GM18507 (cell line): ENCODE data around the gene ANKRD40.
"Not testable (repeated sequence)": the region's sequence is repeated elsewhere in the genome, so short reads cannot be mapped to it uniquely, and the experiment has no call there.

Experiments
- DNase-seq: peaks from one replicate; pipeline ENCODE4 v3.0.0; 2011; ENCODE audit warnings: low read depth; ENCODE audit not compliant: insufficient read length; ENCODE audit errors: extremely low spot score
- FAIRE-seq: peaks from 2 replicates; lab custom pipeline; 2011; peaks lifted over from hg19 to GRCh38; lab: Jason Lieb, UNC

The ANKRD40 gene, protein sequence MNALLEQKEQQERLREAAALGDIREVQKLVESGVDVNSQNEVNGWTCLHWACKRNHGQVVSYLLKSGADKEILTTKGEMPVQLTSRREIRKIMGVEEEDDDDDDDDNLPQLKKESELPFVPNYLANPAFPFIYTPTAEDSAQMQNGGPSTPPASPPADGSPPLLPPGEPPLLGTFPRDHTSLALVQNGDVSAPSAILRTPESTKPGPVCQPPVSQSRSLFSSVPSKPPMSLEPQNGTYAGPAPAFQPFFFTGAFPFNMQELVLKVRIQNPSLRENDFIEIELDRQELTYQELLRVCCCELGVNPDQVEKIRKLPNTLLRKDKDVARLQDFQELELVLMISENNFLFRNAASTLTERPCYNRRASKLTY

DNA sequence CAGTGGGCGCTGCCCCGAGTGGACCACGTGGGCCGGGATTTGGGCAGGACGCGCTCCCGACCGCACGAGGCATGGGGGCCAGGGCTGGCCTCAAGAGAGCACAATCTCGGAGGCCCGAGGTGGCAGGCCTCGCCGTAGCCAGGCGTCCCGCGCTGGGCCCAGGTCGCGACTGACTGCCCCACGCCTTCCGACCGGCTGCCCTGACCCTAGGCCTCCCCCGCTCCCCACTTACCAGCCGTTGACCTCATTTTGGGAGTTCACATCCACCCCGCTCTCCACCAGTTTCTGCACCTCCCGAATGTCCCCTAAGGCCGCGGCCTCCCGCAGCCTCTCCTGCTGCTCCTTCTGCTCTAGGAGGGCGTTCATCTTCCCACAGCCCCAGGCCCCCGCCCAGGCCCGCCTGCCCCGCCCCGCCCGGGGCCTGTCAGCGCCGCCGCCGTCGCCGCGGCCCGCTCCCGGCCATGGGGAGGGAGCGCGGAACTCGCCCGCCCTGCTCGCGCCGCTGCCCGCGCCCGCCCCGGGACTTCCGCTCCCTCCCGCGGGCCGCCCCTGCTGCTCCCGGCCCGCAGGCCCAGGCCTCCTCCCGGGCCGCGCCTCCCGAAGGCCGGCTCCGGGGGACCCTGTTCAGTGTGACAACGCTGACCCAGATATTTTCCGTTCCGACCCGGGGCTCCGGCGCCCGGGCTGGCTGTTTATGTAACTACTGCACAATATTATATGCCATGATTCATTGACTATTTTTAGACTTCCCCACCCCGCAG lies at the start of gene ANKRD40:
Gene ANKRD40, minus strand, starts transcription at position 626 of the 761 bp plus-strand sequence. Its CDS starts 260 bp downstream, at position 366.
- FAIRE-seq (peak; percentile 68), DNase-seq (peak; percentile 72)

DNA sequence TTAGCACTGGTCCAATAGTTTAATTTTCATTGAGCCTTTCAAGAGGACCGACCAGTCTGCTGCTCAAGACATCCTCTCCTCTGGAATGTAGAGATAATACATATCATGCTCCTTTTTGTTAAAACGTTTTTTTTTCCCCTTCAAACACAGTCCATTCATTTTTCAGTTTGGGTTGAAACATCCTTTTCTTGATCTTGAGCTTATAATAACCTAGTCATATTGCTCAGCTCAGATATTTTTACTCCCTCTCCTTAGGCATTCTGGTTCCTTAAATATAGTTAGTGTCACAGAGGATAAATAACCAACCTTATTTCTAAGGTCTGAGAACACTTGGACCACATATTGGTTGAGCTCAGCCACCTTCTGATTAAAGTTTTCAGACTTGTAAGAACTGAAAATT lies 46.8 kb upstream of the ANKRD40 start:
- FAIRE-seq, result no peak
- DNase-seq, result no peak

DNA sequence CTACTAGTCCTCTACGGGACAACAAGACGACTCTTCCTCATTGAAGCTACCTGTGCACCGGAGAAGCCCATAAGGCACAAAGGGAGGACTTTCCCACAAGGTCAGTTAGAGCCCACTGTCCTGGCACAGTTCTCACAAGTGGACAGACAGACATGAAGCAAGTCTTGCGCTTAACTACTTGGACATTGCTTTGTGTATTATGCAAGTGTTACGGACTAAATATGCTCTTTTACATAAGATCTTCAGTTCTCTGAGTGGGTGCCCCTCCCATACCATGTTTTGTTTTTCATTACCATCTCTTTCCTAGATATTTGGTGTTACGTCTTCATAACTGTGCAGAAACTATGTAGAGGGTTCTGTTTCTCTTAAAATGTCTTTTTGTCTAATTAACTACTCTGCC lies 41.5 kb upstream of the ANKRD40 start:
- DNase-seq (no peak), FAIRE-seq (no peak)

DNA sequence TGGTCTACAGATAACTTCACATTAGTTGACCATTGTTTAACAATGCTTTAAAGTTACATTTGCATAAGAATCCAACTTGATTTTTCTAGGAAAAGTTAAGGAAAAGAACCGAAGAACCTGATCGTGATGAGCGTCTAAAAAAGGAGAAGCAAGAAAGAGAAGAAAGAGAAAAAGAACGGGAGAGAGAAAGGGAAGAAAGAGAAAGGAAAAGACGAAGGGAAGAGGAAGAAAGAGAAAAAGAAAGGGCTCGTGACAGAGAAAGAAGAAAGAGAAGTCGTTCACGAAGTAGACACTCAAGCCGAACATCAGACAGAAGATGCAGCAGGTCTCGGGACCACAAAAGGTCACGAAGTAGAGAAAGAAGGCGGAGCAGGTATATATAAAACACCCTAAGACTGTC lies 37.9 kb upstream of the ANKRD40 start:
- DNase-seq, result no peak
- no peak for FAIRE-seq

DNA sequence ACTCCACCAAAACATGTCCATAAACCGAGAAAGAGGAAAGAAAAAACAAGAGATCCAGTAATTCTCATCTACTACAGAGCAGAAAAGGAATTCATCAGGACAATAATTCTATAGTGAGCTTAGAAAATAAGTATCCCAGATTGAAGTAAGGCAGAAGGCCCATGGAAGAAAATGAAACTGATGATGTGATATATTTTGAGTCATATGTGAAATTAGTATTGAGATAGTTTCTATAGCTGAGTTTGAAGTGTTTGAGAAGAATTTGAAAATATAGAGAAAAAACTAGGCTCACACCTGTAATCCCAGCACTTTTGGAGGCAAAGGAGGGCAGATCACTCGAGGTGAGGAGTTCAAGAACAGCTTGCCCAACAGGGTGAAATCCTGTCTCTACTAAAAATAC lies 31.4 kb upstream of the ANKRD40 start:
- no peak for DNase-seq
- FAIRE-seq, result no peak

DNA sequence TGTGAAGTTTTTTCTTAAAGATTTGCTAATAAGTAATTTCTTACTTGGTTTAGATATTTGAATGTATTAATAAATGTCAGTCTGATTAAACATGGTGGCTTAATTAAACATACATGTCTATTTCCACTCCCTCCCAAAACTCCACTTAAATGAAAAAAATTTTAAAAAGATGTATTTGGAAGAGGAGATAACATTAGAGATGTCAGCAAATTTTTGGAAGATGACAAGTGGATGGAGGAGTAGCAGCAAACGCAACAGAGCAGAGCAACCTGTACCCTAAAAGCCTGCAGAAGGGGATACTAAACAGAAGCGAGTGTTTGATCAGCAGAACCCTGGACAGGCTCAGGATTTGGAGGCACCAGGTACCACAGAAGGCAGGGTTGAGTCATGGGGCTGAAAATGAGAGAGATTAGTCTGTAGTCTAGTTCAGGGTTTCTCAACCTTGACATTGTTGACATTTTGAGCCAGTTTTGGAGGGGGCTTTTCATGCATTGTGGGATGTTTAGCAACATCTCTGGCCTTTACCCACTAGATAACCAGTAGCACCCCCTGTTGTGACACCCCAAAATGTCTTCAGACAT lies 29.5 kb upstream of the ANKRD40 start:
- no peak for FAIRE-seq

DNA sequence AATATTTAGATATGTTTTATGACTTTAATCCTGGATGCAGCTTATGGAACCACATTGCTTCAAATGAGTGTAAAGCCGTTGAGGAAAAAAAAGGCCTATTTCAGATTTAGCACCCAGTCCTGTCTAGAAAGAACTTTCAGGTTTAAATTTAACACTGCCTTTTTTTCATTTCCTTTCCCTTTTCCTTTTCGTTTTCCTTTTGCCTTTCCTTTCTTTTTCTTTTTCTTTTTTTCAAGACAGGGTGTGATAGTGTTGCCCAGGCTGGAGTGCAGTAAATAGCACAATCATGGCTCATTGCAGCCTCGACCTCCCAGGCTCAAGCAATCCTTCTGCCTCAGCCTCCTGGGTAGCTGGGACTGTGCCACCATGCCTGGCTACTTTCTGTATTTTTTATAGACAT lies 27.6 kb upstream of the ANKRD40 start:
- DNase-seq, result no peak
- FAIRE-seq, result no peak

More for the DNA sequence above, 29.5 kb upstream of the ANKRD40 start:
- no peak for DNase-seq

DNA sequence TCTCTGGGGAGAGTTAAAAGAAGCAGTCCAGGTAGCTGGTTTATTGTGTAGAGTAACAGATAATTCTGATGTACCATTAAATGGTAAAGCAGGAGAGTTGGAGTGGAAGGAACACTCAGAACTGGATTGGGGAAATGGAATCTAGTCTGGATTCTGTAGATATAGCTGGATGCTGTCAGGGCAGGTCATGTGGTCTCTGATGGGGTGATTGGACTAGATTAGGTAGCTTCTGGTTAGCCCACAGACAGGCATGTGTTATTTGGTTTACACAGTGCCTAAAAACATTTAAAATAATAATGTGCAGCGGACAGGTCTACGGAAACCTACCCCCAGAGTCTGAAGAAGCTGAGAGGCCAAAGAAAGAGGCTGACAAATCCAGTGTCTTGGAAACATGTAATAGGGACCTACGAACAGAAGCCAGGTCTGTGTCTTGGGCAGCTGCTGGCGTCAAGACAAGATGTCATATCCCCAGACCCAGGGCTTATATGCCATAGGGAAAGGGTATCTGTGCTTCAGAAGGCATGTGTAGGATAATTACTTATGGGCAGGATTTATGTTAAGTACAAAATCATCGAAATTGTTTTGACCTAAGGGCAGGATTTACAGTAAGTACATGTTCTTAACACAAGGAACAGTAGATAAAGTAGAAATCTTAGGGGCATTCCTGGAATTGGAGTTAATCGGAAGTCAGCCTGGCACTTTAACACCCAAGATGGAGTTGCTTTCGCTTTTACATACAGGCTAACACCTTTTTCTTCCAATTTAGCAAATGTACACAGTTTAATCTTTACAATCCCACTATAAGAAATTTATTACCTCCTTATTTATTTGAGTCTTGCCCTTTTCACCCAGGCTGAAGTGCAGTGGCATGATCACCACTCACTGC lies 24.1 kb upstream of the ANKRD40 start:
- no peak for FAIRE-seq

DNA sequence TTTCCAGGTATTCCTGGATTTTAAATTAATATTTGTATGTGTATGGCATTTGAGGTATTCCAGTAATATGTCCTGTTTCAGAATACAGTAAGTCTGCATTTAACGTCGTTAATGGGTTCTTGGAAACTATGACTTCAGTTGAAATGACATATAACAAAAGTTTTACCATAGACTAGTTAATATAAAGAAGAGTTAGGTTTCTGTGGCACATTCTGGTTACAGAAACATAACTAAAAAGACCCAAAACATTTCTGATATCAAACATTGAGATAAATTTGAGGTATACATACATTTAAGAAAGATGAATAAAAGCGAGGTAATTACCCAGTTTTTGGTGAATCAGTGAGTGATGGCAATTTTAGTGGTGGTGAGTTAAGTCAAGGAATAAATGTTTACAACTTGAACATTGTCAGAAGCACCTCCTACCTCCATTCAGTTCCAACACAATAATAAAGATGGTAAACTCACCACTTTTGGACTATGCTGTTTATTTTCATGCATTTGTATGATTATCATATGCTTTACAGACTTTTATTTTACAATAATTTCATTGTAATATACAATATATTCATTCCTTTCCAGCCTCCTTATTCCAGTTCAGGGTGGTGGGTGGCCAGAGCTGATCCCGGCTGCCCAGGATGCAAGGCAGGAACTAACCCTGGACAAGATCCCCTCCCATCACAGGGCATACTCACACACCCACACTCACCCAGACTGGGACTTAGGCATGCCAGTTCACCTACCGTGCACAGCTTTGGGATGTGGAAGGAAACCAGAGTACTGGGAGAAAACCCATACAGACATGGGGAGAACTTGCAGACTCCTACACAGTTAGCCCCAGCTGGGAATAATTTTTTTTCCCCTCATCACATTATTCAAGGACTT lies 21.4 kb upstream of the ANKRD40 start:
- FAIRE-seq (no peak), DNase-seq (no peak)

More for the DNA sequence above, 24.1 kb upstream of the ANKRD40 start:
- DNase-seq, result no peak

DNA sequence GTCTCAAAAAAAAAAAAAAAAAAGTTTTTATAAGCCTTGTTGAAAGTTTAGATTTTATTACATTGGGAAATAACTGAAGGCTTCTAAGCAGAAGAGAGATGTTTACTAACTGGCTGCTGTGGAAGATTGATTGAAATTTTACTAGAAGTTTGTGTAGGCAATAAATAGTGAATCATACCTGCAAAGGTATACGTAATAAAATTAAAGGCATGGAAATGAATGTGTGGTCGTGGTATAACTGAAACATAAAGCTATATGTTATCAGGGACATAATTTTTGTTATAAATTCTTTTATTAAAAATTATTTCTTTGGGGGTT lies 20.4 kb upstream of the ANKRD40 start:
- FAIRE-seq (no peak), DNase-seq (no peak)

DNA sequence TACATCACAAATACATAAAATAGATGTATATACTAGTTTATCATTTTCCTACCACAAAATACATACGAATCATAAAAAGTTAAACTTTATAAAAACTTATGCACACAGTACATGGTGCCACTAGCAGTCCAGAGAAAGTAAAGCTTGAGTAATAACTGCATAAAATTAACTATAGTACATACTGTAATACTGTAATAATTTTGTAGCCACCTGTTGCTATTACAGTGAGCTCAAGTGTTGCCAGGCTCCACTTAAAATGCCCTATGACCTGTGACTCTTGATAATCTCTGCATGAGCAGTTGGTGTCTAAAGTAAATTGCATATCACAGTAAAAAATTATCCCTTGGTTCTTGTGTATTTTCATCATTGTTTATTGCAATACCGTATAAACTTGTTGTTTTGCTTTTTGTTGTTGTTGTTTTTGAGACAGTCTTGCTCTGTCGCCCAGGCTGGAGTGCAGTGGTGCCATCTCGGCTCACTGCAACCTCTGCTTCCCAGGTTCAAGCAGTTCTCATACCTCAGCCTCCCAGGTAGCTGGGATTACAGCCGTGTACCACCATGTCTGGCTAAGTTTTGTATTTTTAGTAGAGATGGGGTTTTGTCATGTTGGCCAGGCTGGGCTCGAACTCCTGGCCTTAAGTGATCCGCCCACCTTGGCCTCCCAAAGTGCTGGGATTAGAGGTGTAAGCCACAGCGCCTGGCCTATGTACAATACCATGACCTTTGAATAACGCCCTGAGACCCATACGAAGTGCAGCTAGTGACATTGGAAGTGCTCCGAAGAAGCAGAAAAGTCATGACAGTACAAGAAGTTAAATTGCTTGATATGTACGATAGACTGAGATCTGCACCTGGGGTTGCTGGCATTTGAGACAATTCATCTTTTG lies 18.3 kb upstream of the ANKRD40 start:
- no peak for FAIRE-seq
- DNase-seq, result no peak

DNA sequence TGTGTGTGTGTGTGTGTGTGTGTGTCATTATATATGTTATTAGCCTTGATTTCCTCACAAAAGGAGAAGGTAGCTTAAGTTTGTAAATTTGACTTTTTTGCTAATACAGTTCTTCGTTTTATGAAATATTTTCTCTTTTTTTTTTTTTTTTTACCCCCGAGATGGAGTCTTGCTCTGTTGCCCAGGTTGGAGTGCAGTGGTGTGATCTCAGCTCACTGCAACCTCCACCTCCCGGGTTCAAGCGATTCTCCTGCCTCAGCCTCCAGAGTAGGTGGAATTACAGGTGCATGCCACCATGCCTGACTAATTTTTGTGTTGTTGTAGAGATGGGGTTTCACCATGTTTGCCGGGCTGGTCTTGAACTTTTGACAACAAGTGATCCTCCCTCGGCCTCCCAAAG lies 16.9 kb upstream of the ANKRD40 start:
- FAIRE-seq, DNase-seq: not testable (repeated sequence)

DNA sequence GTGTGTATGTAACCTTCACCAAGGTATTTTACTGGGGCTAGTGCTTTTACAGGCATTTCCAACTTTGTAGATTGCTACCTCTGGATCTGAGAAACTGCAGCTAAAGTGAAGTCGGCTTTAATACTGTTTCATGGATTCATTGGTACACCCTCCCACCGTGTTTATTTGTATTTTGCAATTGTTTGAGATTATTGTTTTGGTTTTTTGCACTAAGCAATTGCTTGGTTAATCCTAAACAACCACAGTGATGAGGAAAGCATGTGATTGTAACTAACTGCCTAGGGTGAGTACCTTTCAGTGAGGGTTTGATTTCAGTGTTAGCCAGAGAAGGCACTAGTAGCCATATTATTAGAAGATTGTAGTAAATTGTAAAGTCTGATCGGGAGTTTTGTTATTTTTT lies 15.0 kb upstream of the ANKRD40 start:
- DNase-seq (no peak), FAIRE-seq (no peak)

DNA sequence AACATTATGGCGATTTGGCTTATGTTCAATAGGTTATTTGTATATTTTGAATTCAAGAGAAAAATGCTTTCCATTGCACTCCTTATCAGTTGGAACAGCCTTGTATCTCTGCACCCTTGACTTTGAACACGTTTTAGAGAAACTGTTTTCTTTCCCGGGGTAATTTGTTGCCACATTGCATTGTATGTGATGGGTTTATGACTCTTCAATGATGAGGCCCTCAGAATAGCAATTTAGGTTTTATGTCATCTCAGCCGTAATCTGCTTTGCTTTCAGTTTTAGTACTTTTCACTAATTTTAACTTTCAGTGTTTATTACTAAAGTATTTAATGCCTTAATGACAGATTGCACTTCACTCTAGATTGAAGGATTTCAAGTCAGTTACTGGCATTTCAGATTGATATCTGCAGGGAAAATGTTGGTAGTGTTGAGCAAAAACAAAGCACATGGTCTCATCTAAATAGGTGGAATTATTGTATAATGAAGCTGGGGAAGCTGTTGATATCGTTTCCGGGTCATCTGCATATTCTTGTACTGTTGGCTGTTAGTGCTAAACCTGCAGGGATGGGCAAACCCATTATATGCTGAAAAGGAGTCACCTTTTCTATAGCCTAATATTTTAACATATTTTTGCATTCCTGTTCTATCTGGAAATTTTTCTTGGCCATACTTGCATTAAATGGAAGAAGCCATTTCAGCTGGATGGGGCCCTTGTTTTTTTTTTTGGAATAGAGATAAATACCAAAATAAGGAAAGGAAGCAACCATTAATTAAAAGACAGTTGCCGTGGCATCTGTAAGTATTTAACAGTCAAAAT lies 13.7 kb upstream of the ANKRD40 start:
- FAIRE-seq, result no peak
- DNase-seq, result no peak

DNA sequence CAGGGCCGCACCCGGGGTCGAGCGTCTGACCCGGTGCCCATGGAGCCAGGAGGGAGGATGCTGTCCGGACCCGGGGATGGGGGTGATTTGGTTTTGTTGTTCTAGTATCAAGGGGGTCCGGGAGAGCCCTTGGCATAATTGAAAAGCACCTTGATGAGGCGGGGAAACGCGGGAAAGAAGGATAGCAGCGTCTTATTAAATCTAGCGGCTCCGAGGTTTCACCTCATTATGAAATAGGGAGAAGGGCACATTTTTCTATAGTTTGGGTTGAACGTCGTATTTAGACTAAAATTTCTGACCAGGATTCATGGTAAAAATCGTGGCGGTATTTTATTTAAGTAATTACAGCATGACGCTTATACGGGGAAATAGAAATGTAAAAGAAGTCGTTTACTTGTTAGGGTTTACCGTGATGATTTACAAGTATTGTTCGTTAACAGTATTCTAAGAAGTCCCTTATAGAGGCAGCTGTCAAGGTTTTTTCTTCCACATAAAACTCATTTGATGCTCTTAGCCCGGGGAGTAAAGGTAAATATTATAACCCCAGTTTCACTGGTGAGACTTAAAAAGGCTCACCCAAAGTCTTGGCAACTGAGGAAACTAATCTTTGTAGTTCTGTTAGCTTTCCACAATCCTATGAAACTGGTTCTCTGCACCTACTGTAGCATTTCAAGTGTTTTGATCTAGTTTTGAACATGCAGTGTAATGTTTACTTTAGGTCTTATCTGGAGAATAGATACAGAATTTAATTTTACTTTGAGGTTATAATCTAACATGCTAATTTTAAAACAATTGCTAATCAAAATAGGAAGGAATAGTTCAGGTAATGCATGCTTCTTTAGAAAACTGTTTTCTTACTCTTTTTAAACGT lies 12.4 kb upstream of the ANKRD40 start:
- DNase-seq (no peak), FAIRE-seq (no peak)
